Endodermal cell (in vitro differentiated cells): ENCODE measurements around the gene NXPE3. TPM values are rescaled to one million over a fixed set of nuclear protein-coding genes. Genes with fewer than 3 reads are reported as not detected.
"Not testable (repeated sequence)": the region's sequence is repeated elsewhere in the genome, so short reads cannot be mapped to it uniquely, and the experiment has no call there.

ENCODE experiments used
- DNase-seq: peaks from one replicate; pipeline ENCODE4 v3.0.0-alpha.2; 2017
- H3K27ac ChIP-seq: 2 replicates; pipeline ENCODE4 v1.5.1; 2013; ENCODE audit warnings: mild to moderate bottlenecking, low read depth, low read length, moderate library complexity
- H3K27me3 ChIP-seq: 2 replicates; pipeline ENCODE4 v1.6.1; 2013; ENCODE audit warnings: mild to moderate bottlenecking, low read length, moderate library complexity; ENCODE audit not compliant: insufficient read depth, control insufficient read depth, poor library complexity, severe bottlenecking
- H3K36me3 ChIP-seq: 2 replicates; pipeline ENCODE4 v1.7.0; 2013; ENCODE audit warnings: mild to moderate bottlenecking, low read length, moderate library complexity; ENCODE audit not compliant: control insufficient read depth, insufficient read depth
- H3K4me1 ChIP-seq: one replicate; pipeline ENCODE4 v1.7.0; 2013; ENCODE audit warnings: low read length; ENCODE audit not compliant: control insufficient read depth, insufficient read depth
- H3K4me3 ChIP-seq: 2 replicates; pipeline ENCODE4 v1.5.1; 2013; ENCODE audit warnings: mild to moderate bottlenecking, low read length, moderate library complexity
- H3K9ac ChIP-seq: 2 replicates; pipeline ENCODE4 v1.6.1; 2013; ENCODE audit warnings: mild to moderate bottlenecking, low read length, moderate library complexity; ENCODE audit not compliant: poor library complexity, severe bottlenecking; ENCODE audit errors: extremely low read depth
- H3K9me3 ChIP-seq: 2 replicates; pipeline ENCODE4 v1.6.1; 2013; ENCODE audit warnings: mild to moderate bottlenecking, low read length, moderate library complexity; ENCODE audit not compliant: control insufficient read depth
- H3K27ac Mint-ChIP-seq: 2 replicates; pipeline ENCODE4 v1.8.0; 2020; ENCODE audit warnings: mixed read lengths
- H3K27me3 Mint-ChIP-seq: 2 replicates; pipeline ENCODE4 v1.8.0; 2021; ENCODE audit warnings: mild to moderate bottlenecking, mixed read lengths; ENCODE audit not compliant: insufficient read depth
- H3K36me3 Mint-ChIP-seq: 2 replicates; pipeline ENCODE4 v1.8.0; 2020; ENCODE audit warnings: low read depth, mixed read lengths
- H3K4me1 Mint-ChIP-seq: 2 replicates; pipeline ENCODE4 v1.8.0; 2020; ENCODE audit warnings: mixed read lengths
- H3K4me3 Mint-ChIP-seq: 2 replicates; pipeline ENCODE4 v1.8.0; 2020; ENCODE audit warnings: mild to moderate bottlenecking, moderate library complexity, mixed read lengths
- H3K9me3 Mint-ChIP-seq: 2 replicates; pipeline ENCODE4 v1.8.0; 2020; ENCODE audit warnings: mild to moderate bottlenecking, mixed read lengths
- WGBS, 2 experiments: methylation state at CpG; one replicate each; pipeline versions ENCODE4 v1.1.5 to v1.1.7; 2013; ENCODE audit warnings: missing lambda C conversion rate in 2 of 2, mixed read lengths in 1 of 2; ENCODE audit not compliant: insufficient coverage in 1 of 2, insufficient read length in 1 of 2; 5-methylcytosine and 5-hydroxymethylcytosine counted together
- total RNA-seq, 2 donors: library from RNA; stranded (reverse); fragmentation: NEBNext Ultra II Directional in 1 of 2; extraction: Animal tissue kit (Norgen Biotek cat#: 25700) in 1 of 2; gene quantifications; 2 replicates in 1 of 2; 3 replicates in 1 of 2; pipeline ENCODE4 v1.2.1, GENCODE V29; 2021
- TF ChIP-seq, protein P1 (sequence below): fragments of 200-600 bp; sonication (generic); conservative IDR thresholded peaks from 2 replicates; pipeline ENCODE4 v1.5.0; 2021; ENCODE audit warnings: antibody characterized with exemption, mild to moderate bottlenecking

Gene NXPE3
- total RNA-seq, 2 donors from 2014 or later, result 6.9 to 7.7 TPM

DNA sequence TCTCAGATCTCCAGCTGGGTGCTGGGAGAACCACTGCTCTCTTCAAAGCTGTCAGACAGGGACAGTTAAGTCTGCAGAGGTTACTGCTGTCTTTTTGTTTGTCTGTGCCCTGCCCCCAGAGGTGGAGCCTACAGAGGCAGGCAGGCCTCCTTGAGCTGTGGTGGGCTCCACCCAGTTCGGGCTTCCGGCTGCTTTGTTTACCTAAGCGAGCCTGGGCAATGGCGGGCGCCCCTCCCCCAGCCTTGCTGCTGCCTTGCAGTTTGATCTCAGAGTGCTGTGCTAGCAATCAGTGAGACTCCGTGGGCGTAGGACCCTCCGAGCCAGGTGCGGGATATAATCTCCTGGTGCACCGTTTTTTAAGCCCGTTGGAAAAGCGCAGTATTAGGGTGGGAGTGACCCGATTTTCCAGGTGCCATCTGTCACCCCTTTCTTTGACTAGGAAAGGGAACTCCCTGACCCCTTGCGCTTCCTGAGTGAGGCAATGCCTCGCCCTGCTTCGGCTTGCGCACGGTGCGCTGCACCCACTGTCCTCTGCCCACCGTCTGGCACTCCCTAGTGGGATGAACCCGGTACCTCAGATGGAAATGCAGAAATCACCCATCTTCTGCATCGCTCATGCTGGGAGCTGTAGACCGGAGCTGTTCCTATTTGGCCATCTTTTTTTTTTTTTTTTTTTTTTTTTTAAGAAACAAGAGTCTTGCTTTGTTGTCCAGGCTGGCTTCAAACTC lies 25.5 kb upstream of the NXPE3 start:
- H3K9me3 ChIP-seq, DNase-seq, H3K4me3 Mint-ChIP-seq, H3K27me3 Mint-ChIP-seq, H3K9ac ChIP-seq, H3K27ac ChIP-seq, H3K27ac Mint-ChIP-seq, H3K4me1 ChIP-seq, H3K4me3 ChIP-seq, H3K27me3 ChIP-seq, H3K4me1 Mint-ChIP-seq: not testable (repeated sequence)
- whole genome bisulfite sequencing, 2 experiments, result 99 to 100% methylated on average over 1 to 10 of the region's 23 CpGs
- H3K36me3 ChIP-seq, result peaks cover 33% of the 10 kb centered on the region
- H3K9me3 Mint-ChIP-seq, result peaks cover 38% of the 10 kb centered on the region
- peaks cover 70% of the 10 kb centered on the region for H3K36me3 Mint-ChIP-seq

DNA sequence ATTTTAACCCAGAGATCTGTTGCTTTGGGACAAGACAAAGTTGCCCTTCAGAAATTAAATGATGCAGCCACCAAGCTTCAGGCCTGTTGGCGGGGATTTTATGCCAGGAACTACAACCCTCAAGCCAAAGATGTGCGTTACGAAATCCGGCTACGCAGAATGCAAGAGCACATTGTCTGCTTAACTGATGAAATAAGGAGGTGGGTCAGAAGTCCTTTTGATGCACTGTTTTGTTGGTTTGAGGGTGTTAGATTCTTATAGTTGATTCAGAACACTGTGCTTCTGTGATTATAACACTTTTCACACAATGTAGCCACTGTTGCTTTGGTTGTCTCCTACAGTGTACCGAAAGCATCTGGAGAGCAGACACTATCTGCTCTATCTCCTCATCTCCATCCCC lies 20.8 kb upstream of the NXPE3 start:
- no peaks in the 10 kb centered on the region for H3K4me1 Mint-ChIP-seq
- TF ChIP-seq, protein P1, sequence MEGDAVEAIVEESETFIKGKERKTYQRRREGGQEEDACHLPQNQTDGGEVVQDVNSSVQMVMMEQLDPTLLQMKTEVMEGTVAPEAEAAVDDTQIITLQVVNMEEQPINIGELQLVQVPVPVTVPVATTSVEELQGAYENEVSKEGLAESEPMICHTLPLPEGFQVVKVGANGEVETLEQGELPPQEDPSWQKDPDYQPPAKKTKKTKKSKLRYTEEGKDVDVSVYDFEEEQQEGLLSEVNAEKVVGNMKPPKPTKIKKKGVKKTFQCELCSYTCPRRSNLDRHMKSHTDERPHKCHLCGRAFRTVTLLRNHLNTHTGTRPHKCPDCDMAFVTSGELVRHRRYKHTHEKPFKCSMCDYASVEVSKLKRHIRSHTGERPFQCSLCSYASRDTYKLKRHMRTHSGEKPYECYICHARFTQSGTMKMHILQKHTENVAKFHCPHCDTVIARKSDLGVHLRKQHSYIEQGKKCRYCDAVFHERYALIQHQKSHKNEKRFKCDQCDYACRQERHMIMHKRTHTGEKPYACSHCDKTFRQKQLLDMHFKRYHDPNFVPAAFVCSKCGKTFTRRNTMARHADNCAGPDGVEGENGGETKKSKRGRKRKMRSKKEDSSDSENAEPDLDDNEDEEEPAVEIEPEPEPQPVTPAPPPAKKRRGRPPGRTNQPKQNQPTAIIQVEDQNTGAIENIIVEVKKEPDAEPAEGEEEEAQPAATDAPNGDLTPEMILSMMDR, result no peak
- no peaks in the 10 kb centered on the region for H3K4me1 ChIP-seq
- H3K27ac Mint-ChIP-seq, result no peak overlapping the region
- peaks cover 66% of the 10 kb centered on the region for H3K36me3 Mint-ChIP-seq
- H3K9ac ChIP-seq, result no peak overlapping the region
- H3K27me3 ChIP-seq, result no peaks in the 10 kb centered on the region
- H3K4me3 ChIP-seq, result no peak overlapping the region
- H3K9me3 Mint-ChIP-seq, result peaks cover 13% of the 10 kb centered on the region
- no peak for DNase-seq
- H3K27ac ChIP-seq, result no peak overlapping the region
- WGBS, 2 experiments, result 97 to 100% methylated on average over 5 to 6 of the region's 6 CpGs
- peaks cover 50% of the 10 kb centered on the region for H3K36me3 ChIP-seq
- peaks cover 13% of the 10 kb centered on the region for H3K9me3 ChIP-seq
- H3K27me3 Mint-ChIP-seq, result no peaks in the 10 kb centered on the region
- no peak overlapping the region for H3K4me3 Mint-ChIP-seq

DNA sequence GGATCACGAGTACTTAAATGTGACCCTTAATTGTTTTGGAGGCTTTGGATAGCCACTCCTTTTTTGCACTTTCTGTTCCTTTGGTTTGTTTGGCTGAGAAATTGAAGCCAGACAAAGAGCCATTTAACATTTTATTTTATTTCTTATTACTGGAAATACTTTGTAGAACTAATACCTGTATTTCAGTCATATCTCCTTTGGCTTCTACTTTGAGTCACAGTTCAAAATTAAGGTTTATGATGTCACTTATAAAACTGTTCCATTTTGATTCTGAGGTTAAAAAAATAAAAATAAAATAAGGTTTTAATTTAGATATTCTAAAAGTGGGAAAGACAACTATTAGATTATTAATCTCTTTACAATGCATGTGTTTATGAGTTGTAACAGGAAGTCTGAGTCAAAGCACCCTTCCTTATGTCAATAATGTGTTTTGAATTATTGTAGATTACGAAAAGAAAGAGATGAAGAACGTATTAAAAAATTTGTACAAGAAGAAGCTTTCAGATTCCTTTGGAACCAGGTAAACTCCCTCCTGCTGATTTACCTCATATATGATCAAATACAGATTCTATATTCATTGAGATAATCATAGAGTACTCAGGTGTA lies 16.9 kb upstream of the NXPE3 start:
- no peaks in the 10 kb centered on the region for H3K27me3 ChIP-seq
- DNase-seq, result no peak
- H3K4me1 ChIP-seq, result no peaks in the 10 kb centered on the region
- H3K9me3 ChIP-seq, result peaks cover 5% of the 10 kb centered on the region
- H3K27ac ChIP-seq, result no peak overlapping the region
- TF ChIP-seq, protein P1, result no peak
- H3K9me3 Mint-ChIP-seq, result no peaks in the 10 kb centered on the region
- H3K27me3 Mint-ChIP-seq, result no peaks in the 10 kb centered on the region
- H3K36me3 Mint-ChIP-seq, result peaks cover 43% of the 10 kb centered on the region
- H3K4me3 Mint-ChIP-seq, result no peak overlapping the region
- 93% methylated on average over 2 of the region's 3 CpGs; no CpG with 5 or more reads in 1 of the 2 experiments for WGBS, 2 experiments
- H3K4me1 Mint-ChIP-seq, result no peaks in the 10 kb centered on the region
- peaks cover 41% of the 10 kb centered on the region for H3K36me3 ChIP-seq
- H3K9ac ChIP-seq, result no peak overlapping the region
- H3K27ac Mint-ChIP-seq, result no peak overlapping the region
- H3K4me3 ChIP-seq, result no peak overlapping the region

DNA sequence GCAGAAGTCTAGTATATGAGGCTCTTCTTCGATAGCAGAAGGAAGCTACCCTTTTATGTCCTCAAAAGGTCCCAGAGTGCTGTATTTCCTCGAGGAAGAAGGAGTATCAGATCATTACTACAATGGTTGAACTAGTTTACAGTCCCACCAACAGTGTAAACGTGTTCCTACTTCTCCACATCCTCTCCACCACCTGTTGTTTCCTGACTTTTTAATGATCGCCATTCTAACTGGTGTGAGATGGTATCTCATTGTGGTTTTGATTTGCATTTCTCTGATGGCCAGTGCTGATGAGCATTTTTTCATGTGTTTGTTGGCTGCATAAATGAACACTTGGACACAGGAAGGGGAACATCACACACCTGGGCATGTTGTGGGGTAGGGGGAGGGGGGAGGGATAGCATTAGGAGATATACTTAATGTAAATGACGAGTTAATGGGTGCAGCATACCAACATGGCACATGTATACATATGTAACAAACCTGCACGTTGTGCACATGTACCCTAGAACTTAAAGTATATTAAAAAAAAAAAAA lies 1.2 kb upstream of the NXPE3 start:
- H3K4me3 Mint-ChIP-seq, H3K36me3 ChIP-seq, H3K4me1 ChIP-seq, H3K9me3 ChIP-seq, H3K9ac ChIP-seq, H3K4me3 ChIP-seq, H3K9me3 Mint-ChIP-seq, H3K4me1 Mint-ChIP-seq, H3K27ac Mint-ChIP-seq, H3K27ac ChIP-seq, H3K36me3 Mint-ChIP-seq, DNase-seq: not testable (repeated sequence)
- WGBS, 2 experiments, result 88 to 95% methylated on average over 2 to 3 of the region's 6 CpGs
- peaks cover 25% of the 10 kb centered on the region for H3K27me3 ChIP-seq
- peaks cover 20% of the 10 kb centered on the region for H3K27me3 Mint-ChIP-seq
